DLD1 (cell line): Measurements from ENCODE around the gene CTDSPL.
"Not testable (repeated sequence)": the region's sequence is repeated elsewhere in the genome, so short reads cannot be mapped to it uniquely, and the experiment has no call there.

Experiments used
- in situ Hi-C: cut with HindIII; loops from 2 replicates; pipeline ENCODE4 v1.10.0; 2017; ENCODE audit warnings: low sequenced_read_pairs

Gene CTDSPL

GRCh38 chr3:37861620-37862041 lies at the start of gene CTDSPL:
Gene CTDSPL, plus strand, starts transcription at chr3:37861880. Its CDS starts 320 bp downstream, at chr3:37862200.
- in situ Hi-C loops, result no loop called here

GRCh38 chr3:37812499-37812896 lies 49.2 kb upstream of the CTDSPL start:
- in situ Hi-C loops, result no loop called here

GRCh38 chr3:37813403-37813802 lies 48.3 kb upstream of the CTDSPL start:
- in situ Hi-C loops, result no loop called here

GRCh38 chr3:37814547-37814946 lies 47.1 kb upstream of the CTDSPL start:
- in situ Hi-C loops, result no loop called here

- in situ Hi-C loops, result not testable (repeated sequence)
These were observed 46.5 kb upstream of the CTDSPL start for GRCh38 chr3:37815156-37815555.

GRCh38 chr3:37816271-37816670 lies 45.4 kb upstream of the CTDSPL start:
- in situ Hi-C loops, result no loop called here

GRCh38 chr3:37819591-37819990 lies 42.1 kb upstream of the CTDSPL start:
- in situ Hi-C loops, result no loop called here

GRCh38 chr3:37820286-37820685 lies 41.4 kb upstream of the CTDSPL start:
- in situ Hi-C loops, result no loop called here

- in situ Hi-C loops, result no loop called here
These were observed 38.5 kb upstream of the CTDSPL start for GRCh38 chr3:37823189-37823588.

- in situ Hi-C loops, result no loop called here
These were observed 37.4 kb upstream of the CTDSPL start for GRCh38 chr3:37824090-37824953.

GRCh38 chr3:37824954-37825328 lies 36.7 kb upstream of the CTDSPL start:
- in situ Hi-C loops, result no loop called here

- in situ Hi-C loops, result no loop called here
These were observed 35.8 kb upstream of the CTDSPL start for GRCh38 chr3:37825744-37826400.

- in situ Hi-C loops, result no loop called here
These were observed 35.2 kb upstream of the CTDSPL start for GRCh38 chr3:37826502-37826901.

- in situ Hi-C loops, result no loop called here
These were observed 34.7 kb upstream of the CTDSPL start for GRCh38 chr3:37826933-37827332.

GRCh38 chr3:37832480-37832879 lies 29.2 kb upstream of the CTDSPL start:
- in situ Hi-C loops, result no loop called here

GRCh38 chr3:37833302-37834186 lies 28.1 kb upstream of the CTDSPL start:
- in situ Hi-C loops, result no loop called here

- in situ Hi-C loops, result no loop called here
These were observed 25.1 kb upstream of the CTDSPL start for GRCh38 chr3:37836589-37836988.

GRCh38 chr3:37847689-37848088 lies 14.0 kb upstream of the CTDSPL start:
- in situ Hi-C loops, result no loop called here

GRCh38 chr3:37849146-37849923 lies 12.3 kb upstream of the CTDSPL start:
- in situ Hi-C loops, result no loop called here

GRCh38 chr3:37852097-37852496 lies 9.6 kb upstream of the CTDSPL start:
- in situ Hi-C loops, result no loop called here
